Keratinocyte (primary cell): Measurements from ENCODE around the gene SF1. TPM values are rescaled to one million over a fixed set of nuclear protein-coding genes. Genes with fewer than 3 reads are reported as not detected.

Experiments used
- DNase-seq: peaks from one replicate; pipeline ENCODE4 v3.0.0-alpha.2; 2011; ENCODE audit warnings: low read depth, missing footprints, low spot score
- FAIRE-seq: peaks from 2 replicates; lab custom pipeline; 2011; peaks lifted over from hg19 to GRCh38; lab: Jason Lieb, UNC
- H2AFZ ChIP-seq: 2 replicates; pipeline ENCODE4 v1.6.0; 2012; ENCODE audit warnings: low read length, control low read depth, inconsistent platforms; ENCODE audit not compliant: control insufficient read depth
- H3K27ac ChIP-seq: 2 replicates; pipeline ENCODE4 v1.5.1; 2011; ENCODE audit warnings: low read length; ENCODE audit not compliant: control insufficient read depth, insufficient read depth
- H3K27me3 ChIP-seq: 3 replicates; pipeline ENCODE4 v1.6.0; 2011; ENCODE audit warnings: low read length; ENCODE audit not compliant: control insufficient read depth, insufficient read depth; ENCODE audit errors: extremely low read depth
- H3K36me3 ChIP-seq, 2 experiments: 2 replicates in 1 of 2; 3 replicates in 1 of 2; pipeline ENCODE4 v1.5.1; 2011; ENCODE audit warnings: low read length in 2 of 2, mild to moderate bottlenecking in 1 of 2; ENCODE audit not compliant: control insufficient read depth in 2 of 2, insufficient read depth in 2 of 2; ENCODE audit errors: extremely low read depth in 1 of 2
- H3K4me1 ChIP-seq: 3 replicates; pipeline ENCODE4 v1.5.1; 2011; ENCODE audit warnings: low read length; ENCODE audit not compliant: control insufficient read depth, insufficient read depth; ENCODE audit errors: extremely low read depth
- H3K4me2 ChIP-seq: 3 replicates; pipeline ENCODE4 v1.6.0; 2011; ENCODE audit warnings: low read depth, low read length; ENCODE audit not compliant: control insufficient read depth, insufficient read depth; ENCODE audit errors: extremely low read depth
- H3K4me3 ChIP-seq, 3 experiments: fragments of 200-600 bp in 1 of 3; sonication (generic) in 1 of 3; 2 replicates in 2 of 3; 3 replicates in 1 of 3; pipeline ENCODE4 v1.5.1; 2011 to 2016; ENCODE audit warnings: low read length in 3 of 3, mild to moderate bottlenecking in 3 of 3, control low read depth in 2 of 3, inconsistent platforms in 1 of 3, low read depth in 1 of 3, mixed read lengths in 1 of 3, mixed run types in 1 of 3, moderate library complexity in 1 of 3; ENCODE audit not compliant: control insufficient read depth in 2 of 3, insufficient read depth in 2 of 3; ENCODE audit errors: extremely low read depth in 1 of 3
- H3K79me2 ChIP-seq: 2 replicates; pipeline ENCODE4 v1.6.0; 2012; ENCODE audit warnings: low read length; ENCODE audit not compliant: control insufficient read depth, insufficient read depth
- H3K9ac ChIP-seq: 3 replicates; pipeline ENCODE4 v1.6.0; 2011; ENCODE audit warnings: low read length; ENCODE audit not compliant: control insufficient read depth, insufficient read depth; ENCODE audit errors: extremely low read depth
- H3K9me1 ChIP-seq: 3 replicates; pipeline ENCODE4 v1.6.0; 2011; ENCODE audit warnings: low read length; ENCODE audit not compliant: control insufficient read depth, insufficient read depth; ENCODE audit errors: extremely low read depth
- H3K9me3 ChIP-seq: 2 replicates; pipeline ENCODE4 v1.5.1; 2012; ENCODE audit warnings: low read depth, low read length; ENCODE audit not compliant: control insufficient read depth
- H4K20me1 ChIP-seq: 3 replicates; pipeline ENCODE4 v1.6.0; 2011; ENCODE audit warnings: low read length; ENCODE audit not compliant: control insufficient read depth, insufficient read depth; ENCODE audit errors: extremely low read depth
- CTCF ChIP-seq, 3 experiments: IDR thresholded peaks in 1 of 3; conservative IDR thresholded peaks in 1 of 3; optimal IDR thresholded peaks in 1 of 3; 2 replicates in 2 of 3; 3 replicates in 1 of 3; pipeline versions ENCODE3 to v1.5.1; 2011; ENCODE audit warnings: low read length in 3 of 3, mild to moderate bottlenecking in 3 of 3, moderate library complexity in 2 of 3, control low read depth in 1 of 3, inconsistent platforms in 1 of 3; ENCODE audit not compliant: insufficient read depth in 2 of 3; ENCODE audit errors: extremely low read depth in 1 of 3
- EZH2 ChIP-seq: IDR thresholded peaks from one replicate; pipeline ENCODE4 v1.6.1; 2012; ENCODE audit warnings: inconsistent platforms, mild to moderate bottlenecking, low read length, moderate library complexity
- dilution Hi-C: fragments of 300-500 bp; cut with MboI; formaldehyde crosslinking; loops from one replicate; pipeline ENCODE4 v1.7.0; 2020; ENCODE audit warnings: low sequenced_read_pairs; ENCODE audit not compliant: extremely low pct_ligation_motif_present
- polyA plus RNA-seq, 5 experiments: library from polyadenylated mRNA; depleted of rRNA in 3 of 5; stranded (reverse) in 3 of 5; stranded (forward) in 1 of 5; unstranded in 1 of 5; fragments of >200 nt; gene quantifications; 1 replicate in 1 of 5; 2 replicates in 3 of 5; 3 replicates in 1 of 5; pipeline versions ENCODE4 v1.2.1 to v1.2.3, GENCODE V29; 2011 to 2012; ENCODE audit warnings: missing spikeins in 2 of 5, low read depth in 1 of 5, low replicate concordance in 1 of 5

Gene SF1
- polyA plus RNA-seq, 1 donor (not counting 4 experiments of a cell fraction or from before 2014, with no cell fraction given): 54.5 TPM

GRCh38 chr11:64796047-64796756 lies 17.9 kb upstream of the SF1 start:
- Histone ChIP-seq H4K20me1 (no peaks in the 10 kb centered on the region), H3K36me3 (peaks cover 0 to 2% of the 10 kb centered on the region in 2 experiments), H3K27ac (no peak overlapping the region), H2AFZ (no peak overlapping the region), H3K9ac (no peak overlapping the region), H3K4me3 (no peak overlapping the region), H3K27me3 (no peaks in the 10 kb centered on the region), H3K4me2 (no peak overlapping the region), H3K9me3 (no peaks in the 10 kb centered on the region), H3K9me1 (peaks cover 2% of the 10 kb centered on the region), H3K4me1 (no peaks in the 10 kb centered on the region), H3K79me2 (no peaks in the 10 kb centered on the region)
- dilution Hi-C loops: no loop called here
- FAIRE-seq (no peak), DNase-seq (no peak)
- TF ChIP-seq EZH2 (no peak), CTCF (optimal IDR thresholded peaks at IDR 0.05 in 1 of 3, IDR thresholded peaks at IDR 0.05 in 1 of 3, conservative IDR thresholded peaks at IDR 0.05 in 1 of 3; ENCODE audit: extremely low read depth in 1 of 3, insufficient read depth in 2 of 3, low read length in 3 of 3) (no peak)

GRCh38 chr11:64794526-64794925 lies 16.2 kb upstream of the SF1 start:
- H3K27ac ChIP-seq: no peak overlapping the region
- no peak for DNase-seq
- no peak overlapping the region for H3K9ac ChIP-seq
- no peak overlapping the region for H3K4me3 ChIP-seq
- no peak for FAIRE-seq
- H3K79me2 ChIP-seq: no peaks in the 10 kb centered on the region
- H3K9me1 ChIP-seq: peaks cover 2% of the 10 kb centered on the region
- H3K4me1 ChIP-seq: no peaks in the 10 kb centered on the region
- dilution Hi-C loops: no loop called here
- TF ChIP-seq CTCF (optimal IDR thresholded peaks at IDR 0.05 in 1 of 3, IDR thresholded peaks at IDR 0.05 in 1 of 3, conservative IDR thresholded peaks at IDR 0.05 in 1 of 3; ENCODE audit: extremely low read depth in 1 of 3, insufficient read depth in 2 of 3, low read length in 3 of 3) (no peak), EZH2 (no peak)
- H3K4me2 ChIP-seq: no peak overlapping the region
- H4K20me1 ChIP-seq: no peaks in the 10 kb centered on the region
- H2AFZ ChIP-seq: no peak overlapping the region
- peaks cover 0 to 5% of the 10 kb centered on the region in 2 experiments for H3K36me3 ChIP-seq
- H3K27me3 ChIP-seq: no peaks in the 10 kb centered on the region
- H3K9me3 ChIP-seq: no peaks in the 10 kb centered on the region
